NCI-H1417 (cell line): Measurements from ENCODE around the gene SPHK1.
A peak's percentile ranks its signal among the peaks of the same experiment; 100 is the strongest.

Experiments used
- DNase-seq, 3 experiments: peaks; one replicate each; lab custom pipeline; 2025; lab: John Stamatoyannopoulos, UW

Gene SPHK1

DNA sequence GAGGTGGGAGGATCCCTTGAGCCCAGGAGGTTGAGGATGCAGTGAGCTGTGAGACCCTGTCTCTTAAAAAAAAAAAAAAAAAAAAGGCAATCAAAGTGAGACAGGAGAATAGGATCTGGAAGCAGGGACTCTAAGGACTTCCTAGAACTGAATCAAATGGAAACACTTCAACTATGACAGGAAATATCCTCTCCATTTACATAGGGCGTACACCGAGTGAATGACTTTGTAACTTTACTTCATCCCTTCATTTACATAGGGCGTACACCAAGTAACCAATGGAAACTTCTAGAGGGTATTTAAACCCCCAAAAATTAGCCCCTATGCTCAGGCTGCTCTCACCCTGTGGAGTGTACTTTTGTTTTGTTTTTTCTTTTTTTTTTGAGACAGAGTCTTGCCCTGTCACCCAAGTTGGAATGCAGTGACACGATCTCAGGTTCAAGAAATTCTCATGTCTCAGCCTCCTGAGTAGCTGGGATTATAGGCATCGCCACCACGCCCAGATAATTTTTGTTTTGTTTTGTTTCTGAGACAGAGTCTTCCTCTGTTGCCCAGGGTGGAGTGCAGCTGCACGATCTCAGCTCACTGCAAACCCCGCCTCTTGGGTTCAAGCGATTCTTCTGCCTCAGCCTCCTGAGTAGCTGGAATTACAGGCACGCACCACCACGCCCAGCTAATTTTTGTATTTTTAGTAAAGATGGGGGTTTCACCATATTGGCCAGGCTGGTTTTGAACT is 21.1 kb upstream of the SPHK1 start:
- DNase-seq, result no peak

GRCh38 chr17:76365256-76365903 is 19.0 kb upstream of the SPHK1 start:
- no peak for DNase-seq

- no peak for DNase-seq
Measured at GRCh38 chr17:76366247-76366646, 18.2 kb upstream of the SPHK1 start.

DNA sequence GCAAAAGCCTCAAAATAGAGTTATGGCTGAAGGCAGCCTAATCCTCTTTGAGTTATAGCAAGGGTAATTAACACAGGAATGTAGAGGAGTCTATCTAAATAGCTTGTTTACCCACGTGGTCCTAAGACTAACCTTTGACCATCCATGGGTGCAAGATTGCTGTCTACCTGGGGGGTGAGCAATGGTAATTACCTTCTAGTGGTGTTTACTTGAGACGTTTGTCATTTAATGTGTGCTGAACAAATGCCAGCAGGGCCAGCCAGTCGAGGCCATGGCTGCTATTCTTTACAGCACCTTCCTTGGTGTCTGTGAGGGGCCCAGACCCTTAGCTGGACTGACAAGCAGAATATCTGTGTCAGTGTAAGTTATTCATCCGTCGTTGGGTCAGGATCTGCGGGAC is 16.8 kb upstream of the SPHK1 start:
- DNase-seq, result no peak

- no peak for DNase-seq
Measured at GRCh38 chr17:76368545-76368944, 15.9 kb upstream of the SPHK1 start.

DNA sequence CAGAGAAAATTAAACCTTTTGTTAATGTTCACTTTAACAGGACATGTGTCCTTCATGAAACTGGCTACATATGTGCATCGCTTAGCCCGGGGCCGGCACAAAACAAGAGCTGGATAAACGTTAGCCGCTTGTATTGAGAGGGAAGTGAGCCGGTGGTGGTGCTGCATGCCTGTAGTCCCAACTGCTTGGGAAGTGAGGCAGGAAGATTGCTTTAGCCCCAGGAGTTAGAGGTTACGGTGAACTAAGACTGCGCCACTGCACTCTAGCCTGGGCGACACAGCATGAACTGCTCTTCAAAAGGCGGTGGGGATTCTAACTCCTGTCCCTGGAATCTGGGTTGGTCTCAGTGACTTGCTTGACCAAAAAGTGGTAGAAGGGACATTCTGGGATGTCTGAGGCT is 15.0 kb upstream of the SPHK1 start:
- DNase-seq, result no peak

GRCh38 chr17:76369804-76370203 is 14.6 kb upstream of the SPHK1 start:
- DNase-seq, result no peak

- no peak for DNase-seq
Measured at GRCh38 chr17:76370261-76370993, 14.0 kb upstream of the SPHK1 start.

DNA sequence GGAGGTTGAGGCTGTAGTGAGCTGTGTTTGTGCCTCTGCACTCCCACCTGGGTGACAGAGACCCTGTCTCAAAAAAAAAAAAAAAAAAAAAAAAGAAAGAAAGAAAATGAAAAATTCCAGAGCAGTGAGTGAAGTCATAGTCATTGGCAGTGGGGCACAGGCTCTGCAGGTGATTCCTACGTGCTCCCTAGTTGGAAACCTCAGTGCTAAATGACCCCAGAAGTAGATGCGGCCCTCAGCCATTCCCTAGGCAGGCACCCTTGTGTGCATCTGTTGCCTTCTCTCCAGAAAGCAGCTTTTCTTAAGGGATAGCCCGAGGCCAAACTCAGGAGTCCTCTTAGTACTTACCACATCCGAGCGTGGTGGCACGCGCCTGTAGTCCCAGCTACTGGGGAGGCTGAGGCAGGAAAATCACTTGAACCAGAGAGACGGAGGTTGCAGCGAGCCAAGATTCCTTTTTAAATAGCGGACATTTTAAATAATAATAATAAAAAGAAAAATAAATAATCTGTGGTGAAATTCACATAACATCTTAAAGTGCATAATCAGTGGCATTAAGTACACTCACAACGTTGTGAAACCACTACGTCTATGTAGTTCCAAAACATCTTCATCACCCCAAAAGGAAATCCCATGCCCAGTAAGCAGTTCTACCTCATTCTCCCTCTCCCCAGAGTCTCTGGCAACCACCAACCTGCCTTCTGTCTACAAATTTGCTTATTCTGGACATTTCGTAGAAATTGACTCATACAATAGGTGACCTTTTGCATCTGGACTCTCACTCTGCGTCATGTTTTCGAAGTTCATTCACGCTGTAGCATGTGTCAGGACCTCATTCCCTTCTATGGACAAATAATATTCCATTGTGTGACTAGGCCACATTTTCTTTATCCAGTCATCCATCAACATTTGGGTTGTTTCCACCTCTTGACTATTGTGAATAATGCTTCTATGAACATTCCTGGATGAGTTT is 12.5 kb upstream of the SPHK1 start:
- DNase-seq, result no peak

GRCh38 chr17:76376318-76377133 is 7.9 kb upstream of the SPHK1 start:
- no peak for DNase-seq

DNA sequence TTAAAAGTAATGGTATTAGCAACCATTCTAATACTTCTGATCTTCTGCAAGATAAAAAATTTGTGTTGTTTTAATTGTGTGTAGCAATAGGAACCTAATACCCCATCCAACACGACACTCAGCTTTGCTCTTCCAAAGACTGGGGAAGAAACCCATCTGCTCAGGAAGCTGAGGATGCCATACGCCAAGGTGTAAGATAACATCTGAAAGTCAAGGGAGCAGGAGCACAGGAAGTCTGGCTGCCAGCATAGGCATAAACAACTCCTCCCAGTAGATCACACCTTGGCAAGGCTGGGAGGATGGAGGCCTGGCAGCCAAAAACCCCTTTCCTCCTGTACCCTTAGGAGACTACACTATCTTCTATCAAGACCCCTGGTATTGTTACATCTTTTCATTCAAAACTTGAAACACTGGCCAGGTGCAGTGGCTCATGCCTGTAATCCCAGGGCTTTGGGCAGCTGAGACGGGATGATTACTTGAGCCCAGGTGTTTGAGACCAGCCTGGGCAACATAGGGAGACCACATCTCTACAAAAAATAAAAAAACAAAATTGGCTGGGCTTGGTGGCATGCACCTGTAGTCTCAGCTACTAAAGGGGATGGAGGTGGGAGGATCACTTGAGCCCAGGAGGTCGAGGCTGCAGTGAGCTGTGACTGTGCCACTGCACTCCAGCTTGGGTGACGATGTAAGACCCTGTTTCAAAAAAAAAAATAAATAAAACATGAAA is 5.7 kb upstream of the SPHK1 start:
- no peak for DNase-seq

GRCh38 chr17:76379275-76379641 is 5.2 kb upstream of the SPHK1 start:
- no peak for DNase-seq

- no peak for DNase-seq
Measured at GRCh38 chr17:76379646-76380376, 4.6 kb upstream of the SPHK1 start.

DNA sequence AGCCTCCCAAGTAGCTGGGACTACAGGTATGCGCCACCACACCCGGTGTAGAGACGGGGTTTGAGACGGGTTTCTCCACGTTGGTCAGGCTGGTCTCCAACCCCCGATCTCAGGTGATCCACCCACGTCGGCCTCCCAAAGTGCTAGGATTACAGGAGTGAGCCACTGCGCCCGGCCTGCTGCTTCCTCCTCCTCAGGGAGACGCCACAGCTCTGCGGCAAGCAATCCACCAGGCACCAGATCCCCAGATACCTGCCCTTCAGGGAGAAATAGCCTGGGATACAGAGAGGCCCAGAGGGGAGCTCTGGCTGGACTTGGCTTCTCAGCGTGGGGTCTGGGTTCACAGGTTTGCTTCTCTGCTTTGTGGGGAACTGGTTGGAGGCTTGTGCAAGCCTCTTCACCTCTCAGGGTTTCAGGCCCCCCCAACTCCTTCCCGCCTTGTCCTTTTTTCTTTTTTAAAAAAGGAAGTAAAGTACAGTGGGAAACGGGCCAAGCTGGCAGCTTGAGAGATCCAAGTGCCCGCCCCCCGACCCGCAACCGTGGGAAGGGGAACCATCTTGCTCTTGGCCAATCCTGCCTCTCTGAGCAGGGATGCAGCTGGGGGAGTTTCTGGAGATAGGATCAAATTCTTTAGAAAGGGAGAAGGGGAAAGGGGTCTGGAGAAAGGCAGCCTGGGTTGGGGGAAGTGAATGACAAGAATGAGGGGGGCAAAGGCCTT is 2.6 kb upstream of the SPHK1 start:
- no peak for DNase-seq

DNA sequence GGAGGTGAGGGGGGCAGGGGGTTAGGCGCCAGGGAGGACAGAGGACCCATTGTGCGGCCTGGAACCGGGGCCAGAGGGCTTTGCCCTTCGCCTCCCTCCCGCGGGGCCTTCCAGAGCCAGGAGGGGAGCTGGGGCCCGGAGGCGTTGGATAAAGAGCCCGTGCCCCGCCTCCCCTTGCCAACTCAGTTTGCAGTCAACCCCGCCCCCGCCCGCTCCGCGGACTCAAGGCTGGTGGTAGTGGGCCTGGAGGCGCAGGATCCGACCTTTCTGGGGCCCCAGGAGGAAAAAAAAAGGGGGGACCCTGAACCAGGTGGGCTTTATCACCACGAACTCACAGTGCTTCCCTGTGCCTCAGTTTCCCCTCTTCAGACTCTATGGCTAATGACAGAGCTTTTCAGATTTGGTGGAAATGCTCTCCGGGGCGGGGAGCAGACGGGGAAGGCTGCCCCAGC is 2.0 kb upstream of the SPHK1 start:
- no peak for DNase-seq

GRCh38 chr17:76382803-76383545 is 1.4 kb upstream of the SPHK1 start:
- DNase-seq, result peak in 2 of 3 experiments; percentile 16 to 26

DNA sequence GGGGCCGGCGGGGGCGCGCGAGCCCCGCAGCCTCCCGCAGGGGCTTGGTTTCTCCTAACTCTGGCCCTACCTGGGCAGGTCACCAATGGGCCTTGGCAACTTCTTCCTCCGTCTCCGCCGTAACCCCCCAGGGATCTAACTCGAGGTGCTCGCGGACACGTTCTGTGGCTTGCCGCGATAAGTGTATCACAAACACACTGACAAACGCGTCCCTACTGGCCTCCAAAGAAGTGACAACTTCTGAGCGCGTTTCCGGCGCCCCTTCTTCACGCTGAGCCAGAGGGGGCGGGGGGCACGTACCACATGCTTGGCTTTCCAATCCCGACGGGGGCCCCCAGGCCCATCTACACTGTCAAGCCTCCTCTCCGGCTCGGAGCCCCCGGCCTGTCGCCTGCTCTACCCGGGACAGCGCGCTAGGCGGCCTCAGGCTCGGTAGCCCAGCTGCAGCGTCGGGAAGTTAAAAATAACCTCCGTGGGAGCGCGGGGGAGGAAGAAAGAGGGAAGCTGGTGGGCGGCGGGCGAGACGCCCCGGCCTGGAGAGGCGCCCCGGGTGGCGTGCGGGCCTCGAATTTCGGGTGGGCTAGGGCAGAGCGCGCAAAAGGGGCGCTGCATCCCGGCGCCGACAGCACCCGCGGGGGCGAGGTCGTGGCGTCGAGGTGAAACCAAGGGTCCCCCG is 725 bp upstream of the SPHK1 start:
- peak in 2 of 3 experiments; percentile 44 to 46 for DNase-seq
